ENCODE measurements around the gene ZBED4. TPM values are rescaled to one million over a fixed set of nuclear protein-coding genes. Genes with fewer than 3 reads are reported as not detected.

Gene ZBED4
- total RNA-seq, 1 experiment from 2014 or later, result 21.6 TPM

GRCh38 chr22:49838771-49839717 is 14.6 kb upstream of the ZBED4 start (continued):
- TF ChIP-seq CTCF (IDR thresholded peaks at IDR 0.05 in 2 of 3, conservative IDR thresholded peaks at IDR 0.05 in 1 of 3; ENCODE audit: borderline replicate concordance in 1 of 3, insufficient read depth in 1 of 3, low read depth in 2 of 3, low read length in 2 of 3) (no peak), REST (IDR thresholded peaks at IDR 0.05; ENCODE audit: low read depth) (no peak), ZNF274 (IDR thresholded peaks at IDR 0.05; ENCODE audit: low read depth, low read length) (no peak), SP1 (IDR thresholded peaks at IDR 0.05; ENCODE audit: low read depth) (no peak), POLR2AphosphoS5 (IDR thresholded peaks at IDR 0.05; ENCODE audit: low read depth, low read length) (no peak)

GRCh38 chr22:49845241-49845640 is 8.4 kb upstream of the ZBED4 start:
- Histone ChIP-seq H3K9me2 (ENCODE audit: insufficient read depth) (no peaks in the 10 kb centered on the region), H3K79me2 (ENCODE audit: insufficient read depth, low read length) (no peaks in the 10 kb centered on the region), H3K27ac (ENCODE audit: low read depth, low read length) (no peak overlapping the region), H3K9ac (ENCODE audit: low read length) (no peak overlapping the region), H4K20me1 (ENCODE audit: insufficient read depth) (no peaks in the 10 kb centered on the region), H3K4me1 (ENCODE audit: control insufficient read depth in 1 of 2, insufficient read depth in 2 of 2, low read length in 2 of 2) (no peaks in the 10 kb centered on the region), H2AFZ (ENCODE audit: low read depth, low read length, poor library complexity, severe bottlenecking) (no peak overlapping the region), H3K4me2 (ENCODE audit: low read length) (no peak overlapping the region), H3K36me3 (ENCODE audit: control insufficient read depth in 1 of 2, insufficient read depth in 2 of 2, low read length in 2 of 2) (no peaks in the 10 kb centered on the region), H3K4me3 (replicated peaks in 1 of 2; ENCODE audit: low read depth in 1 of 2, low read length in 2 of 2) (no peak overlapping the region), H3K9me3 (ENCODE audit: control insufficient read depth in 1 of 2, insufficient read depth in 1 of 2, low read depth in 1 of 2, low read length in 2 of 2) (no peaks in the 10 kb centered on the region), H3K27me3 (ENCODE audit: insufficient read depth, low read length) (no peaks in the 10 kb centered on the region)
- BruUV-seq (replicated peaks), result no TSS peak
- ChIA-PET CTCF (no interaction called here), RAD21 (ENCODE audit: low non-redundant PET in 1 of 2, low total read pairs in 2 of 2, uncharacterized antibody in 2 of 2, unreplicated experiment in 2 of 2) (no interaction called here), POLR2A (no interaction called here)
- TF ChIP-seq EZH2phosphoT487 (IDR thresholded peaks at IDR 0.05; ENCODE audit: borderline replicate concordance) (no peak), YY1 (IDR thresholded peaks at IDR 0.05; ENCODE audit: extremely low read depth, insufficient replicate concordance, low read depth, low read length) (no peak), TCF7L2 (IDR thresholded peaks at IDR 0.05; ENCODE audit: borderline replicate concordance, extremely low read depth, insufficient read depth, insufficient read length) (no peak), CEBPB (IDR thresholded peaks at IDR 0.05; ENCODE audit: low read depth) (no peak), JUND (IDR thresholded peaks at IDR 0.05) (no peak), SRF (IDR thresholded peaks at IDR 0.05; ENCODE audit: low read depth) (no peak), EZH2 (IDR thresholded peaks at IDR 0.05) (no peak)
- DNase-seq (ENCODE audit: low read depth, low spot score) (no peak), ATAC-seq (no peak)
- intact Hi-C loops (cut with micrococcal nuclease), result no loop called here
